GM21529 (cell line): ENCODE data around the gene GNG4.
"Not testable (repeated sequence)": the region's sequence is repeated elsewhere in the genome, so short reads cannot be mapped to it uniquely, and the experiment has no call there.

Experiments
- ATAC-seq: cut with Tn5 transposase; IDR thresholded peaks from one replicate; pipeline ENCODE4 v1.9.1; 2021; ENCODE audit not compliant: unreplicated experiment

GNG4 gene

DNA sequence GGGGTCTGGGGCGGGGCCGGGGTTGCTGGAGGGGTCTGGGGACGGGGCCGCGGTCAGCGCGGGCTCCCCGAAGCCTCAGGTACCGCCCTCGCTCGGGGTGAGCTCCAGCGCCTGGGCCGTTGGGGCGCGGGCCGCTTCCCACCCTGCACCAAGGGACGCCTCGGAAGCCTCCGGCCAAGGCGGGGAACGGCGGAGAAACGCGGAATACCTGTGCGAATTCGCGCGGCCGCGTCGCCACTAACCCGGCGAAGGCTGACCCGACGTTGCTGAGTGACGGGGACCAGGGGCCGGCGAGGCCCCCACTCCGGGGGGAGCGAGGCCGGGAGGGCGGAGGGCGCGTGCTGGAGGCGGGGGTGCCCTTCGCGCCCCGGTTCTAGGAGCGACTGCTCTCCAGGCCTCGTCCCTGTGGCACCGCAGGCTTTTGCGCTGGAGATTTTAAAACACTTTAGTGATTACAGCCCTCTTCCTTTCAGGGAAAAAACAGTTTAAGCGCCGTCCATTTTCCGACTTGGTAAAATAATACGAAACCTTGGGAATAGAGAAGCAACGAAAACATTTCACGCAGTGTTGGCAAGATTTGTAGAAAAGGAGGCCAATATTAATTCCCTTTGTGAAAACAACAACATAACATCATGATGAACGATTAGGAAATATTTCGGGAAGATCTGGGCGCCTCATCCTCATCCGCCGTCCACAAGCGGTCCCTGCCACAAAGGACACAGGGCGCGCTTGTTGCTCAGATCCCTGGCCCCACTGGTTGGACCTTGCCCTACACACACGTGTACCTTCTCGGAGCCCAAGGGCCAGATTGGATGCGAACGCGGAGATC, 971 bp upstream of the GNG4 start:
- no peak for ATAC-seq

- ATAC-seq = peak; percentile 56
Measured at GRCh38 chr1:235648954-235649367, 623 bp downstream of the GNG4 start.

- no peak for ATAC-seq
Measured at GRCh38 chr1:235648407-235648907, 1.1 kb downstream of the GNG4 start.

DNA sequence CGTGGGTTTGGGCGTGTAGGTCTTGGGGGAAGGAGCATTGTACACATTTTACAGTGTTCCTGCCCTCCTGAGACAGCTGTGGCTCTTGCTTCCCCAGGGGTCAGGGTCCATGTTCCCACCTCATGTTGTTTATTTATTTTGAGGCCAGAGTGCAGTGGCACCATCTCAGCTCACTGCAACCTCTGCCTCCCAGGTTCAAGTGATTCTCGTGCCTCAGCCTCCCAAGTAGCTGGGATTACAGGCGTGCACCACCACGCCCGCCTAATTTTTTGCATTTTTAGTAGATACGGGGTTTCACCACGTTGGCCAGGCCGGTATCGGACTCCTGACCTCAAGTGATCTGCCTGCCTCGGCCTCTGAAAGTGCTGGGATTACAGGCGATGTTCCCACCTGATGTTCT, 2.0 kb downstream of the GNG4 start:
- not testable (repeated sequence) for ATAC-seq

GRCh38 chr1:235646463-235646862, 3.1 kb downstream of the GNG4 start:
- ATAC-seq = no peak

GRCh38 chr1:235644693-235645305, 4.8 kb downstream of the GNG4 start:
- no peak for ATAC-seq

GRCh38 chr1:235643837-235644692, 5.5 kb downstream of the GNG4 start:
- ATAC-seq = no peak

GRCh38 chr1:235642943-235643371, 6.6 kb downstream of the GNG4 start:
- ATAC-seq = no peak

DNA sequence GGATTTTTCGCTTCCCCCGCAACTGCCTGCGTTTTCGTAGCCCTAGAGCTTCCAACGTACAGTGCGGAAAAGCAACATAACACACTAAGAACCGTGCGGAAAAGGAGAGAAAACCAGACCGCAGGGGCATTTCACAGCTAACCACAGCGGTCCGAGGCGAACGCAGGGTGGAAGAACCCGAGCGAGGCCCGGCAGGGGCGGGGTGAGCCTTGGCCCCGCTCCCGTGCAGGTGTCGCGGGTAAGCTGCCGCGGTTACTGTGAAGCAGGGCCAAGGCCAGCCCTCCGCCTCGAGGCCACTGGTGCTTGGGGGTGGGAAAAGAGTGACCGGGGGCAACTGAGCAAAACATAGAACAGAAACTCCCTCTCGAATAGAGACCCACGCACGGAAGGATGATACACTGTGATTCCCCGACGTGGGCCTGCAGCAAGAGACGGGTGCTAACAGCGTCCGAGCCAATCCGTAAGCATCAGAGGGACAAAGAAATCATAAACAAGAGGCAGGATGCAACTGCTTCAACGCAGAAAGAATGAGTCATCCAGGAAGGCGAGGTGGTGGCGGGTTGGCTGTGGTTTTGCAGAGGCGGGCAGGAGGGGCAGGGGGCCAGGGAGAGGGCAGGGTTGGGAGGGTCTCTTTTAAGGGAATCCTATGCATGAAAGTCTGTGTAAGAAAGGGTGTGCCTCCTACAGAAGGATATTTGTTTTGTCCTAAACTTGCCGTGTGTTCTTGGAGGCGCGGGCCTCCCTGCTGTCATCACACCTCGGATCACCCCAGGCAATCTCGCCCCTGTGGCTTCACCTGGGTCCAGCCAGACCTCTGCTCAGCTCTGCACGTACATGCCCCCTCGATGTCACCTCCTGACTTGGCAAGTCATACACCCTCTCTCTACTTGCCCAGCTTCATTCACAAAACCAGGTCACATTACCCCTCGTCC, 7.3 kb downstream of the GNG4 start:
- peak; percentile 61 for ATAC-seq

DNA sequence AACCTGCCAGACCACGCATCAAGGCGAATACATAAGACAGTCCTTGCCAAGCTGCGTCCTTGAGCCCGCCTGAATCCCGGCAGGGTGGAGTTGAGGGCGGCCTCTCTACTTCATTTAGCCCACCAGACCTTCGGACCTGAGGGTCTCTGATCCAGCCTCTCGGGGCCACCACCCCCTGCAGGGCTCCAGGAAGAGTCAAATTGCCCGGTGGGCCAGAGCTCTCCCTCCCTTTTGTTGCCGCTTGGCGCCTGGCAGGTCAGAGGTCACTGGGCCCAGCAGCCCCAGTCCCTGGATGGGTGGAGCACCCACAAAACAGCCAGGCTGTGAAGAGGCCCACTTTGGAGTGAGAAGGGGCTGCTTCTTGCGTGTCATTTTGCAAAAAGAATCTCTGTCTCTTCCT, 9.0 kb downstream of the GNG4 start:
- ATAC-seq = no peak

DNA sequence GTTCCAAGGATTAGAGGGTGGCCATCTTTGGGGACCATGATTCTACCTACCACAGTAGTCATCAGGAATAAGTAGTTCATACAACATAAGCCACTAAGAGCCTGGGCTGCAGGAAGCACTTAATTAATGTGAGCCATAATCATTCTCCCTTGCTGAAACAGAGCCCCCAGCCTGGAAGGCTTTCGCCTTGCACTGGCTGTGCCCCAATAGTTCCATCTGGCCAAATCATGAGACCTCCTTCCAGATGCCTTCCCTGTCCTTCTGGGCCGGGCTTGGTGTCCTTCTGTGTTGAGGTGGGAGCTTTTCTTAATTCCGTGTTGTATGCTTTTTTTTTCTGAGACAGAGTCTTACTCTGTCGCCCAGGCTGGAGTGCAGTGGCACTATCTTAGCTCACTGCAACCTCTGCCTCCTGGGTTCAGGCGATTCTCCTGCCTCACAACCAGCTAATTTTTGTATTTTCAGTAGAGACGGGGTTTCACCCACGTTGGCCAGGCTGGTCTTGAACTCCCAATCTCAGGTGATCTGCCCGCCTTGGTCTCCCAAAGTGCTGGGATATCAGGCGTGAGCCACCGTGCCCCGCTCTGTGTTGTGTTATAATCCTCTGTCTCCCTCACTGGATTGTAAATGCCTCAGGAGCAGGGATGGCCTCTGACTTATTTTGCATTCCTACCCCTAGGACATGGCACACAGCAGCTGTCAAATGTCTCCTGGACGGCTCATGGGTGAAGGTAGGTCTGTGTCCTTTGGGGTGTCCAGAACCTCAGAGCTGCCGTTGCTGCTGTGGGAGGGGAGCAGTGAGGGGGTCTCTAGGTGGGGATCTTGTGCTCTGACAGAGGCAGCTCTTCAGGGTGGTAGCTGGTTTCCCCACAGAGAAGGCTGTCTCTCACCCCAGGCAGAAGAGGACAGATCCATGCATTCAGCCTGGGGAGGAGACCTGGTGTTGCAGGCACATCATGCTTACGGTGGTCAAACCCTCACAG, 10.1 kb downstream of the GNG4 start:
- ATAC-seq = no peak

DNA sequence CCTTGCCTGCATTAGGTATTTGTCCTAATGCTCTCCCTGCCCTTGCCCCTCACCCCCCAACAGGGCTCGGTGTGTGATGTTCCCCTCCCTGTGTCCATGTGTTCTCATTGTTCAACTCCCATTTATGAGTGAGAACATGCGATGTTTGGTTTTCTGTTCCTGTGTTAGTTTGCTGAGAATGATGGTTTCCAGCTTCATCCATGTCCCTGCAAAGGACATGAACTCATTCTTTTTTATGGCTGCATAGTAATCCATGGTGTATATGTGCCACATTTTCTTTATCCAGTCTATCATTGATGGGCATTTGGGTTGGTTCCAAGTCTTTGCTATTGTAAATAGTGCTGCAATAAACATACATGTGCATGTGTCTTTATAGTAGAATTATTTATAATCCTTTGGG, 11.0 kb downstream of the GNG4 start:
- ATAC-seq = not testable (repeated sequence)

DNA sequence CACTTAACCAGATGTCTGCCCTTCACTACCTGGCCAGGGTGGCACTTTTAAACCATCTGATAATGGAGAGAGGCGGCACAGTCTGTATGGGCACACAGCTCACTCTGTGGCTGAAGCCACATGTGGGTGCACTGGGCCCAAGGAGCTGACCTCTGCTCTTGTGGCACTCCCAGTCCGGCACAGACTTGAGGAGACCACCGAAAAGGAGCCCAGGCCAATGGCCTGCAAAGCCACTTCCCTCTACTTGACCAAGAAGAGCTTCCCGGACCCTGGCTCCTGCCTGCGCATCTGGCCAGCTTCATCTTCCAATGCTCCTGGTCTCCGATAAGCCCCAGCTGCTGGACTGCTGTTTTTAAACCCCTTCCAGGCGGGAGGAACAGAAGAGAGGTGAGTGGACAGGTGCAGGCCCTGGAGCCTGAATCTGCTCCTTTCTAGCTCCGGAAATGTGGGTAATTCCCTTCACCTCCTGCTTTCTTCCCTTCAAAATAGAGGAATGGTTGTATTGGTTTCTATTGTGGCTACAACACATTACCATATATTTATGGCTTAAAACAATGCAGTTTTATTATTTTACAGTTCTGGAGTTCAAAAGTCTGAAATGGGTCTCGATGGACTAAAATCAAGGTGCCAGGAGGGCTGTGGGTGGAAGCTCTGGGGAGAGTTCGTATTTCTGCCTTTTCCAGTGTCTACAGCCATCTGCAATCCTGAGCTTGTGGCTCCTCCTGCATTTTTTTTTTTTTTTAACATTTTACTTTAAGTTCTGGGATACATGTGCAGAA, 11.6 kb downstream of the GNG4 start:
- ATAC-seq = no peak

GRCh38 chr1:235635938-235636662, 13.5 kb downstream of the GNG4 start:
- no peak for ATAC-seq

DNA sequence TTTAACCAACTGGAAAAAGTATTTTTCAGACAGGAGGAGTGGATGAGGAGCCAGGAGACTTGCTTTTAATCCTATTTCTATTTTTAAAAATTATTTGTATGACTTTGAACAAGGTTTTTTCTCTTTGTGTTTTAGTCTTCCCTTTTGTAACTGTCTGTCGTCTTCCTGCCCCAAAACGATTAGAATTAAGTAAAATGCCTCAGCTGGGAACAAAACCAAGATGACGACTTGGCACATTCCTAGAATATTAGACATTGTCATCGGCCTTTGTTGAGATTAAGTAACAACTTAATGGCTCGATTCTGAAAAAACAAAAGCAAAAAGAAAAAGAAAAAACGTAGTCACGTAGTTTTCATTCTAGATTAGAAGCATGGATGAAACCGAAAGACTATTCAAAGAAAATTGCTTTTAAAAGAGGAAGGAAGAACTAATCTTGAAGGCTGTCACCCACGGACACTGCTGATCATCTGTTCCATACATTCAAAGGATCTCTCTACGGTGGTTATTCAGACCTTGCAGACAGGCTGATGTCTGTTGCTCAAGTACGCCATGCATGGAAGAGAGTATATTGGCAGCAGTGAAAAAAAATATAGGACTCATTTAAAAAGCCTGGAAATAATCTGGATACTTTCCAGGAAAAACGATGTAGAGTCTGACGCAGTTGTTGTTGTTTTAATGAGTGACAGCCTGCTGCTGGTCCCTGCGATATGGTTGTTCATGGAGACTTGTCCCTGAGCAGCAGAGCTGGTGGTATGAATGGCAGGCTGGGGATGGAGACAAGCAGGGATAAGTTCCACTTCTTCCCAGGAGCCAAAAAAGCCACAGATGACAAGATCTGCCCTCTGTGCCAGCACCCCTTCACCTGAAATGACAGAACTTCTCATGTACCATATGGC, 16.8 kb downstream of the GNG4 start:
- ATAC-seq = peak; percentile 92

DNA sequence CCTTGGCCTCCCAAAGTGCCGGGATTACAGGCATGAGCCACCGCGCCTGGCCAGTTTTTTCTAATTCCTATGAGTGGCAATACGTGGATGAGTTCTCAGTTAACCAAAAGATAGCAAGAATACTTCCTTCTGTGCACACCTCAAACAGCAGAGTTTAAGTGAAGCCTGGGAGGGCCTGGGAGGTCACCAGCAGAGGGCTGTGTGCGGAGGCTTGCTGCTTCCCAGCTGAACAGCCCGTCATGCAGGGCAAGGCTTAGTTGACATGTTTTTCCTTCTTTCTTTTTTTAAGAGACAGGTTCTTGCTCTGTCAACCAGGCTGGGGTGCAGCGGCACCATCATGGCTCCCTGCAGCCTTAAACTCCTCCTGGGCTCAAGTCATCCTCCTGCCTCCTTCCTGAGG, 17.8 kb downstream of the GNG4 start:
- ATAC-seq = no peak
